ENCODE measurements around the gene RPN1. TPM values are rescaled to one million over a fixed set of nuclear protein-coding genes. Genes with fewer than 3 reads are reported as not detected.

RPN1 gene
- total RNA-seq, 2 experiments from 2014 or later: 133 TPM

DNA sequence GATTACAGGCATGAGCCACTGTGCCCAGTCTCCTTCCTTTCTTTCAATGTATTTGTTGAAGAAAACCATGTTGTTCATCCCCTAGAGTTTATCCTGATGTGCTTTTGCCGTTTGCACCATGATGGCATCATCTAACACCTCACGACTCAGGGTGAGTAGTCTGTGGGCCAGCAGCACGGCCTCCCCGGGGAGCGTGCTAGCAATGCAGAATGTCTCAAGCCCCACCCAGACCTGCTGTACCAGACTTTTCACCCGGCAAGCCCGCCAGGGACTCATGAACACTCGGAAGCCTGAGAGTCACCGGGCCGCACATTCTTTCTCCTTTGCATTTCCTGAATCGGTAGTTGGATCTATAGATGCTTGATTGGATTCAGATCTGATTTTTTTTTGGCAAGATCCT is 64.6 kb downstream of the RPN1 start:
- Mint-ChIP-seq H3K9me3 (peaks cover 4% of the 10 kb centered on the region), H3K27me3 (peaks cover 13% of the 10 kb centered on the region), H3K4me1 (ENCODE audit: low read depth) (no peaks in the 10 kb centered on the region), H3K4me3 (no peak overlapping the region), H3K36me3 (ENCODE audit: low read depth) (no peaks in the 10 kb centered on the region), H3K27ac (no peak overlapping the region)
- ATAC-seq (no peak), DNase-seq (no peak)
- ChIA-PET POLR2A (no interaction called here), CTCF (interaction anchor here (1.3 to 2.2 kb wide), 2 partner anchors 22 to 87 kb away, joined by 3 to 9 read pairs; no protein-coding TSS in a partner anchor)
- TF ChIP-seq, protein P1, sequence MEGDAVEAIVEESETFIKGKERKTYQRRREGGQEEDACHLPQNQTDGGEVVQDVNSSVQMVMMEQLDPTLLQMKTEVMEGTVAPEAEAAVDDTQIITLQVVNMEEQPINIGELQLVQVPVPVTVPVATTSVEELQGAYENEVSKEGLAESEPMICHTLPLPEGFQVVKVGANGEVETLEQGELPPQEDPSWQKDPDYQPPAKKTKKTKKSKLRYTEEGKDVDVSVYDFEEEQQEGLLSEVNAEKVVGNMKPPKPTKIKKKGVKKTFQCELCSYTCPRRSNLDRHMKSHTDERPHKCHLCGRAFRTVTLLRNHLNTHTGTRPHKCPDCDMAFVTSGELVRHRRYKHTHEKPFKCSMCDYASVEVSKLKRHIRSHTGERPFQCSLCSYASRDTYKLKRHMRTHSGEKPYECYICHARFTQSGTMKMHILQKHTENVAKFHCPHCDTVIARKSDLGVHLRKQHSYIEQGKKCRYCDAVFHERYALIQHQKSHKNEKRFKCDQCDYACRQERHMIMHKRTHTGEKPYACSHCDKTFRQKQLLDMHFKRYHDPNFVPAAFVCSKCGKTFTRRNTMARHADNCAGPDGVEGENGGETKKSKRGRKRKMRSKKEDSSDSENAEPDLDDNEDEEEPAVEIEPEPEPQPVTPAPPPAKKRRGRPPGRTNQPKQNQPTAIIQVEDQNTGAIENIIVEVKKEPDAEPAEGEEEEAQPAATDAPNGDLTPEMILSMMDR (IDR thresholded peaks at IDR 0.05): no peak
- intact Hi-C loops (cut with micrococcal nuclease): no loop called here

DNA sequence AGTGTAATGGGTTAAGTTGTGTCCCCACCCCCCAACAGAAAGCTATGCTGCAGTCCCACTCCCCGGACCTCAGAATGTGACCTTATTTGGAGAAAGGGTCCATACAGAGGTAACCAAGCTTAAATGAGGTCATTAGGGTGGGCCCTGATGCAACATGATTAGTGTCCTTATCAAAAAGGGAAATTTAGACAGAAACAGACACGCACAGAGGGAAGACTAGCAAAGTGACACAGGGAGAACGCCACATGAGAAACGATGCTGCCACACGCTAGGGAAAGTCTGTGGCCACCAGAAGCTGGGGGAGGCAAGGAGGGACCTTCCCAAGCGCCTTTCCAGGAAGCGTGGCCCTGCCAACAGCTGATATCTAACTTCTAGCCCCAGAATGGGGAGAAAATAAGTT is 65.4 kb downstream of the RPN1 start:
- Mint-ChIP-seq H3K4me3 (no peak overlapping the region), H3K4me1 (ENCODE audit: low read depth) (no peaks in the 10 kb centered on the region), H3K27ac (no peak overlapping the region), H3K27me3 (peaks cover 13% of the 10 kb centered on the region), H3K9me3 (peaks cover 4% of the 10 kb centered on the region), H3K36me3 (ENCODE audit: low read depth) (no peaks in the 10 kb centered on the region)
- TF ChIP-seq, protein P1 (IDR thresholded peaks at IDR 0.05): no peak
- intact Hi-C loops (cut with micrococcal nuclease): no loop called here
- ChIA-PET POLR2A (no interaction called here), CTCF (interaction anchor here (0.7 to 2.2 kb wide), 6 partner anchors 23 to 160 kb away, joined by 3 to 12 read pairs (median 4); no protein-coding TSS in a partner anchor)
- no peak for ATAC-seq
- no peak for DNase-seq

DNA sequence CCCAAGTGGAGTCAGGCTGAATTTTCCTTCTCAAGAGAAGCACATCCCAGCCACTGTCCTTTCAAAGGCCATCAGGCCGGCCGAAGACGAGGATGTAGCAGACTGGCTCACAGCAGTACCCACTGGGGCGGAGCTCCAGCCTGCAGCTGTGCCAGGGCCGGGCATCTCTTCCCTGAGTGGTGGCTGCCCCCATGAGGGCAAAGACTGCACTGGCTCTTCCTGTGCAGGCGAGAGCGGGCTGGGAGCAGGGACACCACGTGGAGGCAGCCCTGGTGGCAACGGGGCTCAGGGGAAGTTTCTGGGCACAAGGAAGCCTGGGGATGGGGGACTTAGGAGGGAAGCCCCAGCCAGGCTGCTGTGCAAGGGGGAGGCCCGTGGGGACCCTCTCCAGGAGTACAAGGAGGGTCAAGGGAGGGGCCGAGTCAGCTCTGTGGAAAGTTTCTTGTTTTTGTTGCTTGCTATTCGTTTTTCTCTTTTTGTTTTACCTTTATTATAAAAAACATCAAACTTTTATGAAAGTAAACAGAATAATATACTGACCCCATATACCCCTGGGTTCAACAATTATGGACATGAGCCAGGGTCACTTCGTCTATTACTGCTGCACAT is 66.1 kb downstream of the RPN1 start:
- ATAC-seq: peak; percentile 99
- Mint-ChIP-seq H3K9me3 (peaks cover 2% of the 10 kb centered on the region), H3K4me1 (ENCODE audit: low read depth) (no peaks in the 10 kb centered on the region), H3K4me3 (no peak overlapping the region), H3K27me3 (peaks cover 13% of the 10 kb centered on the region), H3K36me3 (ENCODE audit: low read depth) (no peaks in the 10 kb centered on the region), H3K27ac (no peak overlapping the region)
- TF ChIP-seq, protein P1 (IDR thresholded peaks at IDR 0.05): peak; percentile 73
- peak; percentile 72 for DNase-seq
- intact Hi-C loops (cut with micrococcal nuclease): no loop called here
- ChIA-PET POLR2A (no interaction called here), CTCF (interaction anchor here (0.6 to 2.2 kb wide), 12 partner anchors 12 to 358 kb away, joined by 3 to 12 read pairs (median 3); no protein-coding TSS in a partner anchor)

DNA sequence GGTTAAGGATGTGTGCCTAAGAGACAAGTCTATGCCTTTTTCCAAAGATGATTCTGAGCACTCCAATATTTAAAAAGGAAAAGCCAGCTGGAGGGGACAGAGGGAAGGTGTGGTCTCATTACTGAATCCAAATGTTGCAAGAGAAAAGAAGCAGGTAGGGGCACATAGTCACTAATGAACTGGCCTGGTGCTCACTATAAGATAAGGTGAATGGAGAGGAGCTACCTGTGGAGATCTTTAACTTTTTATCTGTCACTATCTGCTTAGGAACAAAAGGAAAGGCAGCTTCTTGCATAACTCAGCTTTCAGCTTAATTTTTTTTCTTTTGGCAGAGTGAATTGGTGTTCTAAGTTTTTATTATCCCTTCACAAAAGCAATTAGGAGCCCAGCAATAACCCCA is 69.1 kb downstream of the RPN1 start:
- CTCF ChIA-PET: interaction anchor here (0.8 to 1.3 kb wide), 3 partner anchors 8 to 27 kb away, joined by 3 to 5 read pairs (median 4); no protein-coding TSS in a partner anchor
- Mint-ChIP-seq H3K27ac (no peak overlapping the region), H3K4me3 (no peak overlapping the region), H3K4me1 (ENCODE audit: low read depth) (no peaks in the 10 kb centered on the region), H3K36me3 (ENCODE audit: low read depth) (no peaks in the 10 kb centered on the region), H3K27me3 (peaks cover 11% of the 10 kb centered on the region), H3K9me3 (peaks cover 2% of the 10 kb centered on the region)
- POLR2A ChIA-PET: interaction anchor here (1.2 kb wide), 1 partner anchor 27 kb away, joined by 4 read pairs; no protein-coding TSS in a partner anchor
- TF ChIP-seq, protein P1 (IDR thresholded peaks at IDR 0.05): no peak
- DNase-seq: no peak
- no peak for ATAC-seq
- intact Hi-C loops (cut with micrococcal nuclease): no loop called here

DNA sequence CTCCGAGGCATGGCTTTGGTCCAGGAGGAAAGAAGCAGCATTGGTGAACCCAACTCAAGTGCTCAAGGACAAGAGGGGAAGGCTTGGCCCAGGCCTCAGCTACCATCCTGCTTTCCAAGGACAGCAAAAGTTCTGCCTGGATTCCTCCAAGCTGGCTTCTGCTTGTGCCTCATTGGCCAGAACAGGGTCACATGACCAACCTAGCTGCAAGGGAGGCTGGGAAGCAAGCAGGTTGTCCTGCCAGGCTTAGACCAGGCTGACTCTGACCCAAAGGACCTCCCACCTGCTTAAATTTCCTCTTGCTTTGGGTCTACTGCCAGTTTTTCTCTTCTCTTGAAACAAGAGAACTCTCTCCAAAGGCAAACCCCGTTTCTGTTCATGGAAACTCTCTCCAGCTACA is 70.7 kb downstream of the RPN1 start:
- Mint-ChIP-seq H3K9me3 (peaks cover 2% of the 10 kb centered on the region), H3K27me3 (peaks cover 11% of the 10 kb centered on the region), H3K27ac (no peak overlapping the region), H3K36me3 (ENCODE audit: low read depth) (no peaks in the 10 kb centered on the region), H3K4me1 (ENCODE audit: low read depth) (no peaks in the 10 kb centered on the region), H3K4me3 (no peak overlapping the region)
- intact Hi-C loops (cut with micrococcal nuclease): no loop called here
- TF ChIP-seq, protein P1 (IDR thresholded peaks at IDR 0.05): no peak
- ChIA-PET CTCF (no interaction called here), POLR2A (no interaction called here)
- peak; percentile 29 for DNase-seq
- no peak for ATAC-seq
